Neural cell (in vitro differentiated cells): ENCODE results near the gene GABRA4. TPM values are rescaled to one million over a fixed set of nuclear protein-coding genes. Genes with fewer than 3 reads are reported as not detected.

Source experiments
- H2AFZ ChIP-seq: fragments of 200-600, 300-800 bp; sonication (generic), shearing (Covaris generic); 2 replicates; pipeline ENCODE4 v1.6.0; 2014; ENCODE audit warnings: low read depth, mild to moderate bottlenecking, antibody characterized with exemption, low read length, moderate library complexity
- H3F3A ChIP-seq: fragments of 200-600 bp; shearing (Covaris generic); 2 replicates; pipeline ENCODE4 v1.6.1; 2016; ENCODE audit warnings: mild to moderate bottlenecking, moderate library complexity, mixed read lengths, antibody characterized with exemption, low read length; ENCODE audit not compliant: insufficient read depth, poor library complexity, severe bottlenecking
- H3K27ac ChIP-seq: fragments of 200-600, 300-800 bp; sonication (generic), shearing (Covaris generic); 2 replicates; pipeline ENCODE4 v1.5.1; 2014; ENCODE audit warnings: mild to moderate bottlenecking, low read length, moderate library complexity
- H3K27me3 ChIP-seq: fragments of 300-800, 200-600 bp; sonication (generic), shearing (Covaris generic); 2 replicates; pipeline ENCODE4 v1.6.0; 2014; ENCODE audit warnings: mild to moderate bottlenecking, low read depth, low read length, moderate library complexity; ENCODE audit not compliant: insufficient read depth
- H3K36me3 ChIP-seq: fragments of 300-800, 200-600 bp; sonication (generic), shearing (Covaris generic); 2 replicates; pipeline ENCODE4 v1.5.1; 2014; ENCODE audit warnings: mild to moderate bottlenecking, antibody characterized with exemption, low read length, moderate library complexity; ENCODE audit not compliant: insufficient read depth
- H3K4me2 ChIP-seq: fragments of 300-800, 200-600 bp; sonication (generic), shearing (Covaris generic); 2 replicates; pipeline ENCODE4 v1.6.0; 2014; ENCODE audit warnings: mild to moderate bottlenecking, low read length
- H3K4me3 ChIP-seq: fragments of 300-800, 200-600 bp; sonication (generic), shearing (Covaris generic); 2 replicates; pipeline ENCODE4 v1.5.1; 2014; ENCODE audit warnings: mild to moderate bottlenecking, low read length, moderate library complexity
- H3K79me2 ChIP-seq: fragments of 200-600 bp; shearing (Covaris generic); replicated peaks from 2 replicates; pipeline ENCODE4 v1.6.0; 2014; ENCODE audit warnings: mild to moderate bottlenecking, low read length, moderate library complexity; ENCODE audit not compliant: insufficient read depth
- H3K9ac ChIP-seq: fragments of 300-800, 200-600 bp; sonication (generic), shearing (Covaris generic); 2 replicates; pipeline ENCODE4 v1.6.1; 2016; ENCODE audit warnings: mild to moderate bottlenecking, low read length, mixed read lengths
- H3K9me2 ChIP-seq: fragments of 200-600 bp; shearing (Covaris generic); 2 replicates; pipeline ENCODE4 v1.6.1; 2016; ENCODE audit warnings: mild to moderate bottlenecking, low read length, mixed read lengths; ENCODE audit not compliant: insufficient read depth
- H3K9me3 ChIP-seq: fragments of 200-600, 300-800 bp; sonication (generic), shearing (Covaris generic); 2 replicates; pipeline ENCODE4 v1.6.1; 2016; ENCODE audit warnings: mild to moderate bottlenecking, mixed run types, low read length, moderate library complexity, mixed read lengths
- H4K20me1 ChIP-seq: fragments of 200-600 bp; shearing (Covaris generic); 2 replicates; pipeline ENCODE4 v1.6.1; 2016; ENCODE audit warnings: mild to moderate bottlenecking, mixed run types; ENCODE audit not compliant: insufficient read depth
- CTCF ChIP-seq: fragments of 450-650 bp; IDR thresholded peaks from 2 replicates; pipeline ENCODE4 v1.5.1; 2014; ENCODE audit warnings: antibody characterized with exemption, mild to moderate bottlenecking, moderate library complexity; ENCODE audit not compliant: poor library complexity, severe bottlenecking
- EP300 ChIP-seq: fragments of 450-650 bp; conservative IDR thresholded peaks from 2 replicates; pipeline ENCODE4 v1.6.1; 2014; ENCODE audit warnings: antibody characterized with exemption, mild to moderate bottlenecking, moderate library complexity; ENCODE audit not compliant: poor library complexity, severe bottlenecking
- EZH2 ChIP-seq: fragments of 200-600, 300-800 bp; shearing (Covaris generic), sonication (generic); IDR thresholded peaks from 2 replicates; pipeline ENCODE4 v1.6.1; 2014; ENCODE audit warnings: antibody characterized with exemption, low read length, borderline replicate concordance, mild to moderate bottlenecking; ENCODE audit not compliant: insufficient read depth, poor library complexity, severe bottlenecking
- MXI1 ChIP-seq: fragments of 450-650 bp; conservative IDR thresholded peaks from 2 replicates; pipeline ENCODE4 v1.6.1; 2014; ENCODE audit warnings: antibody characterized with exemption, mild to moderate bottlenecking; ENCODE audit not compliant: poor library complexity, severe bottlenecking
- POLR2AphosphoS5 ChIP-seq: IDR thresholded peaks from 2 replicates; pipeline ENCODE4 v1.6.1; 2012
- RAD21 ChIP-seq: fragments of 450-650 bp; conservative IDR thresholded peaks from 2 replicates; pipeline ENCODE4 v1.6.1; 2014; ENCODE audit warnings: antibody characterized with exemption, mild to moderate bottlenecking, moderate library complexity
- REST ChIP-seq: IDR thresholded peaks from 2 replicates; pipeline ENCODE4 v1.6.1; 2012; ENCODE audit warnings: borderline replicate concordance
- SMC3 ChIP-seq: fragments of 450-650 bp; conservative IDR thresholded peaks from 2 replicates; pipeline ENCODE4 v1.6.1; 2014; ENCODE audit warnings: antibody characterized with exemption, mild to moderate bottlenecking, moderate library complexity; ENCODE audit not compliant: poor library complexity
- TAF1 ChIP-seq: IDR thresholded peaks from 2 replicates; pipeline ENCODE4 v1.6.1; 2012; ENCODE audit warnings: low read depth
- polyA plus RNA-seq: library from polyadenylated mRNA; depleted of rRNA; stranded (reverse); fragments of >200 nt; gene quantifications from 2 replicates; pipeline ENCODE4 v1.2.3, GENCODE V29; 2014

The GABRA4 gene
- polyA plus RNA-seq, 1 donor from 2014 or later, result 0.33 TPM

GRCh38 chr4:46980851-46981250 is 12.5 kb downstream of the GABRA4 start:
- Histone ChIP-seq H4K20me1 (no peaks in the 10 kb centered on the region), H3F3A (no peaks in the 10 kb centered on the region), H3K9me2 (no peaks in the 10 kb centered on the region)

GRCh38 chr4:46979726-46980125 is 13.7 kb downstream of the GABRA4 start:
- TF ChIP-seq CTCF (no peak), SMC3 (no peak), MXI1 (no peak), EP300 (no peak), EZH2 (no peak), TAF1 (no peak), RAD21 (no peak)
- no peaks in the 10 kb centered on the region for H3K27me3 ChIP-seq
- no peaks in the 10 kb centered on the region for H3K36me3 ChIP-seq
- no peaks in the 10 kb centered on the region for H3K79me2 ChIP-seq
- no peak overlapping the region for H2AFZ ChIP-seq
- no peaks in the 10 kb centered on the region for H3K9me3 ChIP-seq
- H3K4me2 ChIP-seq, result no peak overlapping the region
- no peak overlapping the region for H3K4me3 ChIP-seq
- no peak overlapping the region for H3K9ac ChIP-seq
- no peaks in the 10 kb centered on the region for H3F3A ChIP-seq
- H4K20me1 ChIP-seq, result no peaks in the 10 kb centered on the region
- no peaks in the 10 kb centered on the region for H3K9me2 ChIP-seq
- no peak overlapping the region for H3K27ac ChIP-seq

More at GRCh38 chr4:46980851-46981250, 12.5 kb downstream of the GABRA4 start:
- Histone ChIP-seq H3K9ac (no peak overlapping the region), H3K79me2 (no peaks in the 10 kb centered on the region), H3K9me3 (no peaks in the 10 kb centered on the region), H3K36me3 (no peaks in the 10 kb centered on the region), H3K27me3 (no peaks in the 10 kb centered on the region), H2AFZ (no peak overlapping the region), H3K27ac (no peak overlapping the region), H3K4me2 (no peak overlapping the region), H3K4me3 (no peak overlapping the region)
- TF ChIP-seq CTCF, result no peak
- TF ChIP-seq TAF1, result no peak
- no peak for TF ChIP-seq RAD21
- TF ChIP-seq MXI1, result no peak
- no peak for TF ChIP-seq POLR2AphosphoS5
- no peak for TF ChIP-seq SMC3
- no peak for TF ChIP-seq EZH2
- TF ChIP-seq EP300, result no peak
- no peak for TF ChIP-seq REST
